Activated T-helper 1 cell treated with anti-CD3 and anti-CD28 coated beads, Interleukin-2, amount 50 U/mL, for 16 hours (primary cell): ENCODE measurements around the gene GALNT10.

Experiments
- DNase-seq, 2 donors: peaks; one replicate each; pipeline ENCODE4 v3.0.0-alpha.2; 2020; ENCODE audit warnings: low read depth in 1 of 2, low spot score in 1 of 2

GALNT10 gene

GRCh38 chr5:154320224-154321089 is 129.9 kb downstream of the GALNT10 start:
- DNase-seq = no peak

GRCh38 chr5:154321546-154321945 is 131.0 kb downstream of the GALNT10 start:
- no peak for DNase-seq

- no peak for DNase-seq
These were observed 133.5 kb downstream of the GALNT10 start for GRCh38 chr5:154324033-154324432.

- DNase-seq = no peak
These were observed 135.0 kb downstream of the GALNT10 start for GRCh38 chr5:154325566-154325965.

- DNase-seq = no peak
These were observed 138.5 kb downstream of the GALNT10 start for GRCh38 chr5:154329062-154329461.

- DNase-seq = no peak
These were observed 139.0 kb downstream of the GALNT10 start for GRCh38 chr5:154329519-154330040.

GRCh38 chr5:154330097-154330667 is 139.6 kb downstream of the GALNT10 start:
- DNase-seq = no peak

- DNase-seq = no peak
These were observed 140.7 kb downstream of the GALNT10 start for GRCh38 chr5:154331232-154331631.

GRCh38 chr5:154331924-154332323 is 141.4 kb downstream of the GALNT10 start:
- no peak for DNase-seq

- DNase-seq = no peak
These were observed 141.9 kb downstream of the GALNT10 start for GRCh38 chr5:154332451-154332850.

GRCh38 chr5:154333016-154333415 is 142.5 kb downstream of the GALNT10 start:
- no peak for DNase-seq

- DNase-seq = no peak
These were observed 144.0 kb downstream of the GALNT10 start for GRCh38 chr5:154334406-154335064.

GRCh38 chr5:154335065-154335448 is 144.5 kb downstream of the GALNT10 start:
- DNase-seq = no peak

- no peak for DNase-seq
These were observed 151.1 kb downstream of the GALNT10 start for GRCh38 chr5:154341620-154342019.

- no peak for DNase-seq
These were observed 151.7 kb downstream of the GALNT10 start for GRCh38 chr5:154342211-154342610.

- DNase-seq = no peak
These were observed 152.4 kb downstream of the GALNT10 start for GRCh38 chr5:154342963-154343362.

GRCh38 chr5:154344461-154344860 is 153.9 kb downstream of the GALNT10 start:
- DNase-seq = no peak

- DNase-seq = no peak
These were observed 154.9 kb downstream of the GALNT10 start for GRCh38 chr5:154345255-154345952.

- no peak for DNase-seq
These were observed 155.9 kb downstream of the GALNT10 start for GRCh38 chr5:154346427-154346826.

- DNase-seq = no peak
These were observed 159.2 kb downstream of the GALNT10 start for GRCh38 chr5:154349626-154350264.

- DNase-seq = no peak
These were observed 160.6 kb downstream of the GALNT10 start for GRCh38 chr5:154351141-154351540.
